DOHH2 (cell line): Measurements from ENCODE around the gene TEX36.

ENCODE experiments used
- H3F3A ChIP-seq: fragments of 200-600 bp; sonication (generic), shearing (Covaris generic); 2 replicates; pipeline ENCODE4 v1.6.0; 2016; ENCODE audit warnings: antibody characterized with exemption, mild to moderate bottlenecking; ENCODE audit not compliant: control insufficient read depth, insufficient read depth
- H3K27ac ChIP-seq: fragments of 200-600 bp; sonication (generic); 2 replicates; pipeline ENCODE4 v1.5.1; 2014; ENCODE audit warnings: low read depth, mild to moderate bottlenecking, low read length, moderate library complexity
- H3K27me3 ChIP-seq: fragments of 200-600 bp; sonication (generic); 2 replicates; pipeline ENCODE4 v1.6.1; 2014; ENCODE audit warnings: mild to moderate bottlenecking, low read length, mixed read lengths; ENCODE audit not compliant: control insufficient read depth
- H3K36me3 ChIP-seq: fragments of 200-600 bp; sonication (generic); 2 replicates; pipeline ENCODE4 v1.6.1; 2014; ENCODE audit warnings: mild to moderate bottlenecking, low read length, moderate library complexity, mixed read lengths; ENCODE audit not compliant: control insufficient read depth
- H3K4me1 ChIP-seq: fragments of 200-600 bp; sonication (generic); 2 replicates; pipeline ENCODE4 v1.6.1; 2014; ENCODE audit warnings: mild to moderate bottlenecking, low read length, mixed read lengths; ENCODE audit not compliant: control insufficient read depth
- H3K4me2 ChIP-seq: fragments of 200-600 bp; sonication (generic); 2 replicates; pipeline ENCODE4 v1.6.0; 2014; ENCODE audit warnings: mild to moderate bottlenecking, low read length, moderate library complexity
- H3K4me3 ChIP-seq: fragments of 200-600 bp; sonication (generic); 2 replicates; pipeline ENCODE4 v1.5.1; 2014; ENCODE audit warnings: mild to moderate bottlenecking, low read length, mixed read lengths
- H3K79me2 ChIP-seq: fragments of 200-600 bp; sonication (generic); 2 replicates; pipeline ENCODE4 v1.6.1; 2014; ENCODE audit warnings: mild to moderate bottlenecking, low read length, mixed read lengths; ENCODE audit not compliant: control insufficient read depth
- H3K9me2 ChIP-seq: fragments of 200-600 bp; sonication (generic); replicated peaks from 2 replicates; pipeline ENCODE4 v1.6.1; 2014; ENCODE audit warnings: mild to moderate bottlenecking, low read length, mixed read lengths; ENCODE audit not compliant: control insufficient read depth
- H3K9me3 ChIP-seq: fragments of 200-600 bp; sonication (generic); 2 replicates; pipeline ENCODE4 v1.6.1; 2014; ENCODE audit warnings: antibody characterized with exemption, low read length, mixed read lengths; ENCODE audit not compliant: control insufficient read depth, insufficient read depth
- H4K20me1 ChIP-seq: fragments of 200-600 bp; sonication (generic); 2 replicates; pipeline ENCODE4 v1.6.0; 2014; ENCODE audit warnings: low read depth, mild to moderate bottlenecking, antibody characterized with exemption, low read length, moderate library complexity; ENCODE audit not compliant: control insufficient read depth, insufficient read depth
- CTCF ChIP-seq: fragments of 200-600 bp; sonication (generic); IDR thresholded peaks from one replicate; pipeline ENCODE4 v1.5.1; 2014; ENCODE audit warnings: antibody characterized with exemption, mild to moderate bottlenecking, low read depth, low read length; ENCODE audit not compliant: poor library complexity, severe bottlenecking
- EZH2phosphoT487 ChIP-seq: fragments of 200-600 bp; sonication (generic); IDR thresholded peaks from 2 replicates; pipeline ENCODE4 v1.6.1; 2017; ENCODE audit warnings: borderline replicate concordance, mild to moderate bottlenecking, antibody characterized with exemption, low read length, moderate library complexity, mixed read lengths

The TEX36 gene

GRCh38 chr10:125689955-125690569 is 7.1 kb upstream of the TEX36 start:
- Histone ChIP-seq H3K27ac (no peak overlapping the region), H3K79me2 (no peaks in the 10 kb centered on the region), H3K9me2 (no peaks in the 10 kb centered on the region), H3K4me1 (peaks cover 13% of the 10 kb centered on the region), H3K4me3 (no peak overlapping the region), H3K36me3 (no peaks in the 10 kb centered on the region), H3K4me2 (no peak overlapping the region), H3K9me3 (no peaks in the 10 kb centered on the region), H3K27me3 (peaks cover 3% of the 10 kb centered on the region; the same call in 1 of the 2 replicates), H3F3A (no peaks in the 10 kb centered on the region), H4K20me1 (no peaks in the 10 kb centered on the region)
- no peak for TF ChIP-seq EZH2phosphoT487
- TF ChIP-seq CTCF = no peak

GRCh38 chr10:125687507-125688185 is 4.7 kb upstream of the TEX36 start:
- no peaks in the 10 kb centered on the region for H3F3A ChIP-seq
- H4K20me1 ChIP-seq = no peaks in the 10 kb centered on the region
- H3K4me2 ChIP-seq = no peak overlapping the region
- H3K27ac ChIP-seq = no peak overlapping the region
- H3K36me3 ChIP-seq = no peaks in the 10 kb centered on the region
- TF ChIP-seq EZH2phosphoT487 (no peak), CTCF (no peak)
- peaks cover 9% of the 10 kb centered on the region for H3K4me1 ChIP-seq
- no peaks in the 10 kb centered on the region for H3K79me2 ChIP-seq
- H3K4me3 ChIP-seq = no peak overlapping the region
- no peaks in the 10 kb centered on the region for H3K9me2 ChIP-seq
- H3K27me3 ChIP-seq = peaks cover 3% of the 10 kb centered on the region; the same call in 1 of the 2 replicates
- H3K9me3 ChIP-seq = no peaks in the 10 kb centered on the region

DNA sequence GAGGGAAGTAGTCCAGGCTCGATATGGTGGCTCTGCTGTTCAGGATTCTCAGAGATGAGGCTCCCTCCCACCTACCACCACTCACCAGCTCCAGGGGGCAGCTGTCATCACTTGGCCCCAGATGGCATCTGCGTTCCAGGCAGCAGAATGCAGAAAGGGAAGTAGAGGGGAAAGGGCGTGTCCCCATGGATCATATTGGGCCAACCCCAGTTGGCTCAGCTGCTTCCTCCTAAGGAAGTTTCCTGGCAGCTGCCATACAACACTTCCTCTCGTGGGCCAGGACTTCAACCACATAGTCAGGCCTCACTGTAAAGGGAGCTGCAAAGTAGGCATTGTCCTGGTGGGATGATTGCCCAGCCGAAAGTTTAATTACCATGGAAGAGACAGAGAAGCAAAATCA is 1.6 kb upstream of the TEX36 start:
- Histone ChIP-seq H3K4me3 (no peak overlapping the region), H3K9me3 (no peaks in the 10 kb centered on the region), H3K27ac (no peak overlapping the region), H3K4me1 (no peaks in the 10 kb centered on the region), H3K4me2 (no peak overlapping the region), H3K9me2 (no peaks in the 10 kb centered on the region), H3F3A (no peaks in the 10 kb centered on the region), H3K36me3 (no peaks in the 10 kb centered on the region), H3K27me3 (no peaks in the 10 kb centered on the region), H4K20me1 (no peaks in the 10 kb centered on the region), H3K79me2 (no peaks in the 10 kb centered on the region)
- TF ChIP-seq CTCF (no peak), EZH2phosphoT487 (no peak)
